B cell (primary cell): ENCODE measurements around the gene STK11. TPM values are rescaled to one million over a fixed set of nuclear protein-coding genes. Genes with fewer than 3 reads are reported as not detected.

ENCODE experiments used
- ATAC-seq: fragments of 200-7000 bp; cut with Tn5 transposase; one replicate; pipeline ENCODE4 v1.10.0; 2021; ENCODE audit warnings: low read depth, mild to moderate bottlenecking, moderate number of reproducible peaks, moderate library complexity
- CTCF ChIA-PET: fragments of 350-600 bp; sonication (Branson Sonifier 250); formaldehyde crosslinking; loops from one replicate; lab custom pipeline; 2021; ENCODE audit warnings: antibody characterized with exemption, inconsistent platforms; lab: Charles Lee
- POLR2A ChIA-PET: fragments of 350-600 bp; sonication (Branson Sonifier 250); formaldehyde crosslinking; loops from one replicate; lab custom pipeline; 2021; ENCODE audit warnings: antibody characterized with exemption; lab: Charles Lee
- DNase-seq: peaks from one replicate; pipeline ENCODE4 v3.0.0; 2013
- H2AFZ ChIP-seq: 2 replicates; pipeline ENCODE4 v1.6.1; 2012; ENCODE audit warnings: mild to moderate bottlenecking, low read depth, low read length; ENCODE audit not compliant: insufficient read depth, poor library complexity, severe bottlenecking
- H3K27ac ChIP-seq, 2 donors: 1 replicate in 1 of 2; 2 replicates in 1 of 2; pipeline ENCODE4 v1.5.1; 2012 to 2013; ENCODE audit warnings: low read length in 2 of 2, mild to moderate bottlenecking in 2 of 2, moderate library complexity in 1 of 2
- H3K27me3 ChIP-seq, 4 experiments: fragments of 200-600 bp in 1 of 4; sonication (generic) in 1 of 4; replicated peaks in 1 of 4; 1 replicate in 2 of 4; 2 replicates in 2 of 4; pipeline versions ENCODE4 v1.6.1 to v1.7.0; 2013 to 2016; ENCODE audit warnings: low read length in 3 of 4, mild to moderate bottlenecking in 2 of 4, mixed read lengths in 1 of 4, moderate library complexity in 1 of 4; ENCODE audit not compliant: insufficient read depth in 4 of 4, control insufficient read depth in 3 of 4; ENCODE audit errors: control extremely low read depth in 1 of 4
- H3K36me3 ChIP-seq, 2 experiments: replicated peaks in 1 of 2; 1 replicate in 1 of 2; 2 replicates in 1 of 2; pipeline versions ENCODE4 v1.6.1 to v1.7.1; 2013; ENCODE audit warnings: low read length in 1 of 2; ENCODE audit not compliant: insufficient read depth in 2 of 2, control insufficient read depth in 1 of 2; ENCODE audit errors: control extremely low read depth in 1 of 2, extremely low read depth in 1 of 2
- H3K4me1 ChIP-seq, 2 donors: fragments of 200-600 bp in 1 of 2; sonication (generic) in 1 of 2; 1 replicate in 1 of 2; 2 replicates in 1 of 2; pipeline versions ENCODE4 v1.5.1 to v1.6.1; 2013 to 2017; ENCODE audit warnings: low read length in 2 of 2; ENCODE audit not compliant: control insufficient read depth in 2 of 2, insufficient read depth in 2 of 2
- H3K4me2 ChIP-seq: replicated peaks from 2 replicates; pipeline ENCODE3; 2012; ENCODE audit warnings: mild to moderate bottlenecking, low read depth, low read length; ENCODE audit not compliant: poor library complexity, severe bottlenecking
- H3K4me3 ChIP-seq, 5 experiments: fragments of 200-600 bp in 1 of 5; sonication (generic) in 1 of 5; 1 replicate in 3 of 5; 2 replicates in 2 of 5; pipeline versions ENCODE4 v1.5.1 to v1.7.0; 2011 to 2016; ENCODE audit warnings: low read length in 4 of 5, mild to moderate bottlenecking in 4 of 5, low read depth in 2 of 5, control low read depth in 1 of 5, moderate library complexity in 1 of 5; ENCODE audit not compliant: insufficient read depth in 1 of 5; ENCODE audit errors: control extremely low read depth in 1 of 5, extremely low read depth in 1 of 5
- H3K79me2 ChIP-seq: fragments of 200-600 bp; sonication (generic); one replicate; pipeline ENCODE4 v1.6.0; 2016; ENCODE audit warnings: low read length; ENCODE audit not compliant: control insufficient read depth, insufficient read depth
- H3K9ac ChIP-seq: fragments of 200-600 bp; sonication (generic); 2 replicates; pipeline ENCODE4 v1.6.1; 2017; ENCODE audit warnings: mild to moderate bottlenecking, low read length, moderate library complexity
- H3K9me3 ChIP-seq, 3 donors: one replicate each; pipeline versions ENCODE4 v1.6.1 to v1.7.1; 2013; ENCODE audit warnings: low read length in 2 of 3; ENCODE audit not compliant: control insufficient read depth in 2 of 3, insufficient read depth in 1 of 3; ENCODE audit errors: control extremely low read depth in 1 of 3
- H4K20me1 ChIP-seq: 2 replicates; pipeline ENCODE4 v1.6.0; 2012; ENCODE audit warnings: mild to moderate bottlenecking, low read length; ENCODE audit not compliant: insufficient read depth, control insufficient read depth, poor library complexity, severe bottlenecking
- H3K27ac Mint-ChIP-seq: one replicate; pipeline ENCODE4 v1.8.0; 2021; ENCODE audit warnings: mixed read lengths
- H3K27me3 Mint-ChIP-seq: one replicate; pipeline ENCODE4 v1.8.0; 2021; ENCODE audit warnings: mixed read lengths
- H3K4me1 Mint-ChIP-seq: one replicate; pipeline ENCODE4 v1.8.0; 2021; ENCODE audit warnings: mixed read lengths
- H3K4me3 Mint-ChIP-seq: one replicate; pipeline ENCODE4 v1.8.0; 2021; ENCODE audit warnings: mixed read lengths
- H3K9me3 Mint-ChIP-seq: one replicate; pipeline ENCODE4 v1.8.0; 2022; ENCODE audit warnings: mixed read lengths; ENCODE audit not compliant: insufficient read depth
- CTCF ChIP-seq: fragments of 200-600 bp; IDR thresholded peaks from one replicate; pipeline ENCODE4 v1.8.0; 2022; ENCODE audit warnings: antibody characterized with exemption, mild to moderate bottlenecking
- EZH2 ChIP-seq: IDR thresholded peaks from 2 replicates; pipeline ENCODE4 v1.6.1; 2012; ENCODE audit warnings: borderline replicate concordance, low read depth, mild to moderate bottlenecking, moderate library complexity, low read length; ENCODE audit not compliant: insufficient read depth, poor library complexity, severe bottlenecking
- WGBS: methylation state at CpG from one replicate; pipeline ENCODE4 v1.1.5; 2013; ENCODE audit warnings: missing lambda C conversion rate; ENCODE audit not compliant: insufficient coverage; 5-methylcytosine and 5-hydroxymethylcytosine counted together
- intact Hi-C: fragments of 100-400 bp; cut with micrococcal nuclease; formaldehyde crosslinking; loops from one replicate; pipeline ENCODE4 v1.10.0; 2022
- polyA plus RNA-seq: library from polyadenylated mRNA; depleted of rRNA; stranded (reverse); fragments of >200 nt; gene quantifications from 2 replicates; pipeline ENCODE4 v1.2.3, GENCODE V29; 2012
- total RNA-seq, 2 donors: library from RNA; stranded (reverse); fragments of 120-200 nt in 1 of 2; gene quantifications; 1 replicate in 1 of 2; 2 replicates in 1 of 2; pipeline versions ENCODE4 v1.2.3 to v1.2.4, GENCODE V29; 2013 to 2022

STK11 gene
- total and polyA plus RNA-seq, 2 donors (not counting 1 experiment from before 2014, with no cell fraction given) = 87.9 to 89.9 TPM

GRCh38 chr19:1270213-1270853, 64.8 kb downstream of the STK11 start:
- H3K4me1 ChIP-seq = peaks cover 63 to 84% of the 10 kb centered on the region in 2 donors
- H3K79me2 ChIP-seq = peaks cover 75% of the 10 kb centered on the region
- H3K9me3 ChIP-seq = no peaks in the 10 kb centered on the region
- H3K27ac ChIP-seq = peak overlapping the region; percentile 88 to 92
- peak overlapping the region; percentile 88 for H3K4me3 Mint-ChIP-seq
- H3K27me3 Mint-ChIP-seq = no peaks in the 10 kb centered on the region
- ChIA-PET CTCF (interaction anchor here (6.1 to 10.0 kb wide), 2 partner anchors 26 kb away, joined by 51 to 658 read pairs; partner anchors contain the start of gene ATP5F1D), POLR2A (interaction anchor here (0.7 to 11.0 kb wide), 3 partner anchors 27 to 46 kb away, joined by 3 to 402 read pairs (median 11); partner anchors contain the start of genes ATP5F1D and CBARP)
- no peaks in the 10 kb centered on the region for H3K9me3 Mint-ChIP-seq
- H3K4me1 Mint-ChIP-seq = peaks cover 71% of the 10 kb centered on the region
- peak overlapping the region; percentile 73 for H3K9ac ChIP-seq
- WGBS = 13% methylated on average over 6 of the region's 8 CpGs
- peak overlapping the region; percentile 87 for H3K27ac Mint-ChIP-seq
- no peak for DNase-seq
- H3K36me3 ChIP-seq = peaks cover 9 to 51% of the 10 kb centered on the region in 2 experiments
- intact Hi-C loops = no loop called here
- peak overlapping the region; percentile 75 to 96 (median 85) for H3K4me3 ChIP-seq
- H2AFZ ChIP-seq = no peak overlapping the region
- H3K27me3 ChIP-seq = no peaks in the 10 kb centered on the region
- ATAC-seq = no peak
- peaks cover 78% of the 10 kb centered on the region for H4K20me1 ChIP-seq
- peak overlapping the region; percentile 83 for H3K4me2 ChIP-seq
- TF ChIP-seq EZH2 = no peak

GRCh38 chr19:1270854-1271527, 65.4 kb downstream of the STK11 start:
- H2AFZ ChIP-seq = no peak overlapping the region
- Mint-ChIP-seq H3K27me3 (no peaks in the 10 kb centered on the region), H3K4me3 (peak overlapping the region; percentile 88), H3K4me1 (peaks cover 66% of the 10 kb centered on the region), H3K27ac (peak overlapping the region; percentile 69), H3K9me3 (no peaks in the 10 kb centered on the region)
- peaks cover 78% of the 10 kb centered on the region for H4K20me1 ChIP-seq
- no peaks in the 10 kb centered on the region for H3K27me3 ChIP-seq
- TF ChIP-seq CTCF = no peak
- TF ChIP-seq EZH2 = no peak
- H3K4me3 ChIP-seq = peak overlapping the region in 2 of 5 experiments; percentile 75 to 85
- intact Hi-C loops = no loop called here
- DNase-seq (peak; percentile 49), ATAC-seq (no peak)
- peak overlapping the region; percentile 13 to 88 for H3K27ac ChIP-seq
- H3K4me1 ChIP-seq = peaks cover 58 to 79% of the 10 kb centered on the region in 2 donors
- H3K4me2 ChIP-seq = peak overlapping the region; percentile 83
- 76% methylated on average over 26 of the region's 26 CpGs for WGBS
- CTCF ChIA-PET = interaction anchor here (6.1 kb wide), 1 partner anchor 26 kb away, joined by 51 read pairs; no protein-coding TSS in a partner anchor
- peaks cover 77% of the 10 kb centered on the region for H3K79me2 ChIP-seq
- H3K9ac ChIP-seq = peak overlapping the region; percentile 73
- no peaks in the 10 kb centered on the region for H3K9me3 ChIP-seq
- POLR2A ChIA-PET = interaction anchor here (0.6 kb wide), 1 partner anchor 352 kb away, joined by 3 read pairs; no protein-coding TSS in a partner anchor
- H3K36me3 ChIP-seq = peaks cover 9 to 51% of the 10 kb centered on the region in 2 experiments
